Urinary bladder (tissue), 4 donors: Measurements from ENCODE around the gene HCN2. TPM values are rescaled to one million over a fixed set of nuclear protein-coding genes. Genes with fewer than 3 reads are reported as not detected.

Source experiments
- DNase-seq: peaks from one replicate; pipeline ENCODE4 v3.0.0-alpha.2; 2015; ENCODE audit errors: extremely low spot score
- H3K27ac ChIP-seq: one replicate; pipeline ENCODE4 v1.5.1; 2013; ENCODE audit warnings: low read depth, mild to moderate bottlenecking, moderate library complexity
- H3K36me3 ChIP-seq: one replicate; pipeline ENCODE4 v1.6.1; 2013; ENCODE audit warnings: mild to moderate bottlenecking, moderate library complexity; ENCODE audit not compliant: insufficient read depth
- H3K4me1 ChIP-seq: one replicate; pipeline ENCODE4 v1.6.1; 2013; ENCODE audit warnings: mild to moderate bottlenecking, moderate library complexity; ENCODE audit not compliant: insufficient read depth
- H3K4me3 ChIP-seq: one replicate; pipeline ENCODE4 v1.5.1; 2013; ENCODE audit warnings: low read depth, low read length
- WGBS: extraction: QIAGEN DNeasy Blood & Tissue Kit; methylation state at CpG from one replicate; pipeline ENCODE4 v1.1.7; 2013; 5-methylcytosine and 5-hydroxymethylcytosine counted together
- polyA plus RNA-seq: library from polyadenylated mRNA; stranded (reverse); fragments of 200-250 nt; gene quantifications from one replicate; pipeline ENCODE4 v1.2.3, GENCODE V29; 2013
- total RNA-seq: library from RNA; depleted of rRNA; stranded (reverse); fragments of >200 nt; gene quantifications from one replicate; pipeline ENCODE4 v1.2.3, GENCODE V29; 2014
- donor health status: healthy with polysubstance abuse.
- donor health status: healthy.

HCN2 gene
- total and polyA plus RNA-seq, 2 donors = 0.26 to 0.43 TPM

GRCh38 chr19:610071-610800 lies 20.6 kb downstream of the HCN2 start:
- Histone ChIP-seq H3K4me1 (no peaks in the 10 kb centered on the region), H3K27ac (no peak overlapping the region), H3K36me3 (no peaks in the 10 kb centered on the region), H3K4me3 (peak overlapping the region; percentile 24)
- DNase-seq = no peak
- 60% methylated on average over 38 of the region's 38 CpGs for WGBS

DNA sequence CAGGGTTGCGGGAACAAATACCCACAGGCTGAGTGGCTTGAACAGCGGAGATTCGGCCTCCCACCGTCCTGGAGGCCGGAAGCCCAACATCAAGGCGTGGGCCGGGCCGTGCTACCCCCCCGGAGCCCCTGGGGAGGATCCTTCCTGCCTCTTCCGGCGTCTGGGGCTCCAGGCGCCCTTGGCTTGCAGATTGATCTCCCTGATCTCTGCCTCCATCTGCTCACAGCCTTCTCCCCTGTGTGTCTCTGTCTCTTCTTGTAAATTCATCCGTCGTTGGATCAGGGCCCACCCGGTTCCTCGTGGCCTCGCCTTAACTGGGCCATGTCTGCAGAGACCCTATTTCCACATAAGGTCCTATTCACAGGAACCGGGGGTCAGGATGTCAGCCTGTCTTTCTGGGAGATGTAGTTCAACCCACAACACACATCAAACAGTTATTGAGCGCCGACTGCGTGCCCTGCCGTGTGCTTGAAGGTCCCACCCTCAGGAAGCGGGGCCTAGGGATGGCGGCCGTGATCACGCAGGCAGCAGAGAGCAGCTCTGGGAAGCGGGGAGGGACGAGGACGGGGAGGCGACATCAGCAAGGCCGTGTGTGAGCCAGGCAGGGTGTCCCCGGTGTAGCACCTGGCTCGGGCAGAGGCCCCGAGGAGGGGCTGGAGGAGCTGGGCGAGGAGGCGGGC lies 21.3 kb downstream of the HCN2 start:
- WGBS = 32% methylated on average over 36 of the region's 36 CpGs
- no peaks in the 10 kb centered on the region for H3K36me3 ChIP-seq
- H3K27ac ChIP-seq = no peak overlapping the region
- H3K4me1 ChIP-seq = no peaks in the 10 kb centered on the region
- no peak for DNase-seq
- peak overlapping the region; percentile 24 for H3K4me3 ChIP-seq

DNA sequence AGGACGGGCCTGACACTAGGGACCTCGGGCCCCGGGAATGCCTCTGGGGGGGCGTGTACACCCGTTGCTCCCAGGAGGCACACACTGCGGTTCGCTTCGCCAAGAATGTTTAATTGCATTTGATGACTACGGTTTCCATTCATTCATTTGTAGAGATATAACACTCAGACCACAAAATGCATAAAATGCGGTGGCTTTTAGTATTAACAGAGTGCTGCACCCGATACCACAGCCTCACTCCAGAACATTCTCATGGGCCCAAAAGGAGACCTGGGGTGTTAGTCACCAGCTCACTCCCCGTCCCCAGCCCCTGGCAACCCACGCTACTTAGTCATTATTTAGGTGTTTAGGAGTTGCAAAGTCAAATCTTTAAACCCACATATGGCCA lies 21.8 kb downstream of the HCN2 start:
- H3K36me3 ChIP-seq = no peaks in the 10 kb centered on the region
- no peak overlapping the region for H3K27ac ChIP-seq
- 57% methylated on average over 13 of the region's 13 CpGs for WGBS
- no peaks in the 10 kb centered on the region for H3K4me1 ChIP-seq
- no peak overlapping the region for H3K4me3 ChIP-seq
- no peak for DNase-seq

DNA sequence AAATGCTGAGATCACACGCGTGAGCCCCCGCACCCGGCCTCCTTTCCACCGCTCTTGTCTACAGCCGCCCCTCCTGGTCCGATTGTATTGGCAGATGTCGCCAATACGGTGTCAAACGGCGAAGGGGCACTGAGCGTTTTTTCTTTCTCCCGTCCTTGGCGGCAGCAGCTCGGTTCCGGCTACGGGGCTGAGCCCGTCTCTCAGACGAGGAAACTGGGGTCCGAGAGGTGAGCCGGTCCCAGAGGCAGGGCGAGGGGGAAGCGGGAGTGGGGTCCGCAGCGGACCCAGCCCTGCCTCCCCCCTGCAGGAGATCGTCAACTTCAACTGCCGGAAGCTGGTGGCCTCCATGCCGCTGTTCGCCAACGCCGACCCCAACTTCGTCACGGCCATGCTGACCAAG lies 23.3 kb downstream of the HCN2 start:
- Histone ChIP-seq H3K36me3 (no peaks in the 10 kb centered on the region), H3K27ac (no peak overlapping the region), H3K4me3 (no peak overlapping the region), H3K4me1 (no peaks in the 10 kb centered on the region)
- 76% methylated on average over 33 of the region's 33 CpGs for WGBS
- DNase-seq = no peak

DNA sequence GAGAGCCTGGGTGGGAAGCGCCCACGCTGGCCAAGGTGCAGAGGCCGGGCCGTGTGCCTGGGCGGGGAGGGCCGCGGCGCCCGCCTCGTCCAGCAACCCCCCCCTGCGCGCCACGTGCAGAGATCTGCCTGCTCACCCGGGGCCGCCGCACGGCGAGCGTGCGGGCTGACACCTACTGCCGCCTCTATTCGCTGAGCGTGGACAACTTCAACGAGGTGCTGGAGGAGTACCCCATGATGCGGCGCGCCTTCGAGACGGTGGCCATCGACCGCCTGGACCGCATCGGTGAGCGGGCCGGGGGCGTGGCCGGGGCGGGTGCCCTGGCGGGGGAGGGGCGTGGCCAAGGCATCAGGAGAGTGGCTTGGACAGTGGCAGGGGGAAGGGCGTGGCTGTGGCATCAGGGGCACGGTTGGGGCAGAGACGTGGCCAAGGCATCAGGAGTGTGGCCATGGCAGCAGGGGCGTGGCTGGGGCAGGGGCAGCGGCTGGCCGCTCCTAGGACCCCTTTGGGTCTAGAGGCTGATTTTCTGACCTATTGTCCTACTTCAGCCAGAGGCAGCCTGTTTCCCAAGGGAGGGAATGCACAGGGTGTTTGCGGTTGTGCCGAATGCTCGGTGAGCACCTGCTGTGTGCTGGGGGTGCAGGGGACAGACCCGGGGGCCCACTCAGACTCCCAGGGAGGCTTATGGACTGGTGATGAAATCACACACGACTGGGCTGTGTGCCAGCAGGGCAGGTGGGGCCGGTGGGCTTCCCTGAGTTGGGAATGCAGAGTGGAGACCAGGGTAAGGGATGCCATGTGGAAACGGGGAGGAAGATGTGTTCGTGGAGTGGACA lies 24.3 kb downstream of the HCN2 start:
- 70% methylated on average over 54 of the region's 54 CpGs for WGBS
- H3K4me1 ChIP-seq = no peaks in the 10 kb centered on the region
- no peaks in the 10 kb centered on the region for H3K36me3 ChIP-seq
- no peak overlapping the region for H3K4me3 ChIP-seq
- no peak overlapping the region for H3K27ac ChIP-seq
- no peak for DNase-seq

DNA sequence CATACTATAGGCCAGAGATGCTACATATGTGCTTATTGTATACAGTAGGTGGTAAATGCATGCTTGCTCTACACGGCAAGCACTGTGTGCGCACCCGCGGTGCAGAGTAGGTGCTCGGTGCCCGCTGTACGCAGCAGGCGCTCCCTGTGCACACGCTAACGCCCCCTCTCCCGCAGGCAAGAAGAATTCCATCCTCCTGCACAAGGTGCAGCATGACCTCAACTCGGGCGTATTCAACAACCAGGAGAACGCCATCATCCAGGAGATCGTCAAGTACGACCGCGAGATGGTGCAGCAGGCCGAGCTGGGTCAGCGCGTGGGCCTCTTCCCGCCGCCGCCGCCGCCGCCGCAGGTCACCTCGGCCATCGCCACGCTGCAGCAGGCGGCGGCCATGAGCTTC lies 25.9 kb downstream of the HCN2 start:
- Histone ChIP-seq H3K4me3 (no peak overlapping the region), H3K4me1 (no peaks in the 10 kb centered on the region), H3K36me3 (no peaks in the 10 kb centered on the region), H3K27ac (no peak overlapping the region)
- DNase-seq = no peak
- WGBS = 23% methylated on average over 33 of the region's 33 CpGs

GRCh38 chr19:616062-616700 lies 26.5 kb downstream of the HCN2 start:
- DNase-seq = no peak
- Histone ChIP-seq H3K27ac (no peak overlapping the region), H3K4me1 (no peaks in the 10 kb centered on the region), H3K4me3 (no peak overlapping the region), H3K36me3 (no peaks in the 10 kb centered on the region)
- 10% methylated on average over 85 of the region's 97 CpGs for WGBS

GRCh38 chr19:616747-617526 lies 27.3 kb downstream of the HCN2 start:
- Histone ChIP-seq H3K4me1 (no peaks in the 10 kb centered on the region), H3K4me3 (no peak overlapping the region), H3K36me3 (no peaks in the 10 kb centered on the region), H3K27ac (no peak overlapping the region)
- 86% methylated on average over 58 of the region's 58 CpGs for WGBS
- no peak for DNase-seq

- WGBS = 89% methylated on average over 29 of the region's 29 CpGs
Measured at GRCh38 chr19:617551-618246, 28.0 kb downstream of the HCN2 start.

GRCh38 chr19:618247-618619 lies 28.6 kb downstream of the HCN2 start:
- Histone ChIP-seq H3K4me3 (no peak overlapping the region), H3K36me3 (no peaks in the 10 kb centered on the region), H3K4me1 (no peaks in the 10 kb centered on the region), H3K27ac (no peak overlapping the region)
- DNase-seq = no peak
- 93% methylated on average over 19 of the region's 19 CpGs for WGBS

More at GRCh38 chr19:617551-618246, 28.0 kb downstream of the HCN2 start:
- no peak for DNase-seq
- no peak overlapping the region for H3K4me3 ChIP-seq
- H3K4me1 ChIP-seq = no peaks in the 10 kb centered on the region
- H3K36me3 ChIP-seq = no peaks in the 10 kb centered on the region
- no peak overlapping the region for H3K27ac ChIP-seq

DNA sequence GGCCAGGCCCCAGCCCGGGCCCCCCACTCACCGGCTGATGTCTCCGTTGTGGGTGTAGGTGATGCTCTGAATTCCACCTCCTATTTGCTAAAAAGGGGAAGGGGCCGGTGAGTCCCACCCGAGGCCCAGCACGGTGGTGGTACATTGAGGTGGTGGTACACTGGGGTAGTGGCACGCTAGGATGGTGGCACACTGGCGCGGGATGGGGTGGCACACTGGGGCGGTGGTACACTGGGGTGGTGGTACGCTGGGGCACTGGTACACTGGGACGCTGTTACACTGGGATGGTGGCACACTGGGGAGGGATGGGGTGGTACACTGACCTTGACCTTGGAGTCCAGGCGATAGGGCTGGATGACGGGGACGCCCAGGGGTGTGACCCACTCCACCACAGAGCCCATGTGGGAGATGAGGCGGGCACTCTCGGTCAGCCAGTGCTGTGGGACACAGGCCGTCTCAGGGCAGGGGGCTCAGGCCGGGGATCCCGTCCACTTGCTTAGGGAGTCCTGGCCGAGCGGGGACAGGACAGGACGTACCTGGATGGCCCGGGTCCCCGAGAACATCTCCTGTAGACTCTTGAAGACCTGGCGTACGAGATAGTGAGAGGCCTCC lies 29.1 kb downstream of the HCN2 start:
- 94% methylated on average over 27 of the region's 27 CpGs for WGBS
- DNase-seq = no peak
- Histone ChIP-seq H3K4me3 (no peak overlapping the region), H3K27ac (no peak overlapping the region), H3K36me3 (no peaks in the 10 kb centered on the region), H3K4me1 (no peaks in the 10 kb centered on the region)

- no peaks in the 10 kb centered on the region for H3K36me3 ChIP-seq
- H3K27ac ChIP-seq = no peak overlapping the region
- H3K4me3 ChIP-seq = no peak overlapping the region
- no peak for DNase-seq
- WGBS = 93% methylated on average over 47 of the region's 47 CpGs
- H3K4me1 ChIP-seq = no peaks in the 10 kb centered on the region
Measured at GRCh38 chr19:619286-620002, 29.8 kb downstream of the HCN2 start.
